GM19372 (cell line): ENCODE data around the gene ROBO2.

ENCODE experiments used
- ATAC-seq: cut with Tn5 transposase; IDR thresholded peaks from one replicate; pipeline ENCODE4 v1.9.1; 2021; ENCODE audit warnings: mild to moderate bottlenecking, low read depth, moderate library complexity; ENCODE audit not compliant: unreplicated experiment

Gene ROBO2

DNA sequence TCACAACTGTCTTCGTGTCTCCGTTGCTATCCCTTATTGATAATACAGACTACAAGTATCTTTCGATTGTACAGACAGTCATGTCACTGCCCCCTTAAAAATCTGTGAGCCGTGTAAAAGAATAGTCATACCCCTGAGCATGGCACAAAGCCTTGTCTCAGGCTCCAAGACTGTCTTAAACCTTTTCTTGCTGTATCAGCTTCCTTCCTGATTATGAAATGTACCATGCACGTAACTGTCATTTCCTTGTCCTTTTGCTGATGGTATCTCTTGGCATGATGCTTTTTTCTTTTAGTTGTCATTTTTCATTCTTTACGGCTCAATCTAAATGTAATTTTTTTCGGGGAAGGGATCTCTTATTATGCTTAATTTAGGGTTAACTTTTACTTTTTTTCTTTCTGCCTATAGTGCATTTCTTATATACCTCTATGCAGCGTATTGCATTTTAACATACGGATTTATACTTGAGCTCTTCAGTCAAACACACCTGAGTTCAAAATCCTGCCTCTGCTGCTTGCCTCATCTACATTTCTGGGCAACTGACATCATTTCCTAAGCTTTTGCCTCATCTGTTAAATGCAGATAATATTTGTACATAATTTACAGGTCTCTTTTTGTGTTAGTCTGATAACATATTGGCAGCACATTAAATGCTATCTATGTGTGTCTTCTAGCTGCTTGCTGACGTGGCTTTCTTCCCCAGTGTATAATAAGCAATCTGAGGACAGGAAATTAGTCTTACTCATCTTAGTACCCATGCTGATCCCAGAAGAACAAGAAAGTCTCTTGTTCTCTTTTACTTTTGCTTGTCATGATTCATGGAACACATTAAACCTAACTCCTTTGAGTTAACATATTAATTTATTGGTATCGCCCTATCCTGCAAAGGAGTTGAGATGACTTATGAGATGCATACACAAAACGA is 57.3 kb downstream of the ROBO2 start:
- ATAC-seq = no peak

DNA sequence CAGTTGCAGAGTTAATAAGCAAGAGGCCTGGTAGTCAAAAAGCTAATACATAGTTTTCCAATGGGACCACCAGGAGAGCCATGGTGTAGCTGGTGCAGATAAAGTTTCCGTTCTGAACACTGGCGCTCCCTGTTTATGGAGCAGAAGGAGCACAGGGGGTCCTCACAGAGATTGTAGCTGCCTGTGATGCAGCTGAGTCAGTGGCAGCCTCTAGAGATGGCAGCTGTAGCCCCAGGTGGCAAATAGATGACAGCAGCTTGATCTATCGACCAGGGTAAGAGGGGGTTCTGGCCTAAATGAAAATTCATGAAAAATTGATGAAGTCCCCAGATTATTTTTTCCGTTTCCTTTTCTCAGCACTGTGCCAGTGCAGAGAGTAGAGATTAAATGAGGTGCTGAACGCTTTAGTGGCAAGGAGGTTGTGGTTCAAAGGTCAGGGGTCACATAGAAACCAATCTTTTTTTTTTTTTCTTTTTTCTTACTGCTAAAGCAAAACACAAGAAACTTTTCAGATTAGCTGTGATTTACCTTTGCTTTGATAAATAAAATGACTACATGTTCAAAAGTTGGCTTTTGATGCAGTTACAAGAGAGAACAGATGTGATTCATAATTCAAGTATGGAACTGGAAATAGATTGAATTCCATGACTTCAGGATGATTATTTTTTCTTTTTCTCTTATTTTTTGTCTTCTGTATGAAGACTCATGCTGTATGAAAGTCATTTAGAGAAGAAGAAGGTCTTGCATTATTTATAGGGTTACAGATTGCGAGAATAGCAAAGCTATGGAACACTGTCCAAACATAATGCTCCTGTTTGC is 63.3 kb downstream of the ROBO2 start:
- no peak for ATAC-seq

DNA sequence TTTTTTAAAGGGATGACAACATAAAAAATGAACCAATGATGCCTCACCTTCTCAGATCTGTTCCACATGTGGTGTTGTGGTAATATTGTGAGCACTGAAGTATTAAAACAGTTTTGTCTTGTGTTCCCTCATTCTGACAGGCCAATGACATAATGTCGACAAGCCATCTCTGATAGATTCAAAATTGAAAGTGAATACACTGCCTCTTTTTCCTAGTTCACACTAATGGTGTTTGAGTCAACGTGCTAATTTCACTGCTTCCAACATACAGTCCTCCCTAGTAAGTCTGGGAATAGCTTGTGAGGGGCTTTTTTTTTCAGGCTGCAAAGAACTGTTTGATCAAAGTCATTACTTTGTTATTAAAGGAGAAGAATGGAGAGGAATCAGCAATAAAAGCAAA is 82.8 kb downstream of the ROBO2 start:
- ATAC-seq = no peak

- ATAC-seq = no peak
Measured at GRCh38 chr3:77125966-77126365, 86.1 kb downstream of the ROBO2 start.

GRCh38 chr3:77134769-77135168 is 94.9 kb downstream of the ROBO2 start:
- no peak for ATAC-seq

GRCh38 chr3:77137559-77137958 is 97.7 kb downstream of the ROBO2 start:
- ATAC-seq = no peak

DNA sequence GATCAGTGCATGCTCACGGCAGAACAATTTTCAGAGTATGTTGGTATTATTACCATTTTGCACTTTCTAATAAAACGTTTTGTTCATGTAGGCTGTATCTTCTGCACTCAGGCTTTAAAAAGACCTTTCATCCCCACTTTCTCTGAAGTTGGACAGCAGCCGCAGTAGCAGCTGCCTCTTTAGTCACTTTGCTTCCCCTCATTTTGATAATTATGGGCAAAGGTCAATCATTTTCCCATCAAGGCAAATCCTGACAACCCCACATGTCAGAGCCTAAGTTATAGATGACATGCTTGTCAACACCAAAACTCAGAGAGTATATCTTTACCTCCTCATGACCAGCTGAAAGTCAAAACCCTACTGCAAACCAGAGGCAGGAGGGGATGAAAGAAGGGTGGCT is 99.7 kb downstream of the ROBO2 start:
- ATAC-seq = no peak

- no peak for ATAC-seq
Measured at GRCh38 chr3:77141423-77141822, 101.5 kb downstream of the ROBO2 start.

DNA sequence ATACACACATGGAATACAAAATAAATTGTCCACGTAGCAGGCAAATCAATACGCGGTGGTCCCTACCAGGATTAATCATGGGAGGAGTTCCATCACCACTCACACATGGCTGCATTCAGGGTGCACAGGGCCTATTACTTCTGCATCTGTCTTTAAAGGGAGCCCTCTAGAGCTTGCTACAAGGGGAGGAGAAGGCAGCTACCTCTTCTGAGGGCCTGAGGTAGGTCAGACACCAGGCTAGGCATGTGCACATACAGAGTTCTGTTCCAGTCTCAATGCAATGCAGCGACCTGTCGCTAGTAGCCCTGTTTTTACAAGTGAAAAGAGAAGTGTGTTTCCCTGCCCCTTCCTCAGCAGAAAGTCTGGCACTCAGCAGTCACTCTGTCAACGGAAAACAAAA is 102.7 kb downstream of the ROBO2 start:
- ATAC-seq = no peak

DNA sequence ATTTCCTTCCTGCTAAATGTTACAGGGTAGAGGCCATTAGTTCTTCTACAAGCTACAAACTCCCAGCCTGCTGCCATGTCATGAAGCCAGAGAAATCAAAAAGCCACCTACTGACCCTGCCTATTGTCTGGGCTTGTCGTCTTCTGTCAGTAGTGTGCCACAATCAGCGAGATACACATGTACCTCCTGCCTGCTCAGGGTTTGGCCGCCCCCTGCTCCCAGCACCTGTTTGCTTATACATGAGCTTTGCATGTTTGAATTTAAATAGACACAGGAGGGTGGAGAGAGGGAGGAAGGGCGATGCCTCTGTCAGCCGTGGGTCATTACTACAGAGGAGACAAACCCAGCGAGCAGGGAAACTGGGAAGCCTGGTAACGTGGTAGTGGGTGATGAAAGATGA is 106.1 kb downstream of the ROBO2 start:
- ATAC-seq = no peak

DNA sequence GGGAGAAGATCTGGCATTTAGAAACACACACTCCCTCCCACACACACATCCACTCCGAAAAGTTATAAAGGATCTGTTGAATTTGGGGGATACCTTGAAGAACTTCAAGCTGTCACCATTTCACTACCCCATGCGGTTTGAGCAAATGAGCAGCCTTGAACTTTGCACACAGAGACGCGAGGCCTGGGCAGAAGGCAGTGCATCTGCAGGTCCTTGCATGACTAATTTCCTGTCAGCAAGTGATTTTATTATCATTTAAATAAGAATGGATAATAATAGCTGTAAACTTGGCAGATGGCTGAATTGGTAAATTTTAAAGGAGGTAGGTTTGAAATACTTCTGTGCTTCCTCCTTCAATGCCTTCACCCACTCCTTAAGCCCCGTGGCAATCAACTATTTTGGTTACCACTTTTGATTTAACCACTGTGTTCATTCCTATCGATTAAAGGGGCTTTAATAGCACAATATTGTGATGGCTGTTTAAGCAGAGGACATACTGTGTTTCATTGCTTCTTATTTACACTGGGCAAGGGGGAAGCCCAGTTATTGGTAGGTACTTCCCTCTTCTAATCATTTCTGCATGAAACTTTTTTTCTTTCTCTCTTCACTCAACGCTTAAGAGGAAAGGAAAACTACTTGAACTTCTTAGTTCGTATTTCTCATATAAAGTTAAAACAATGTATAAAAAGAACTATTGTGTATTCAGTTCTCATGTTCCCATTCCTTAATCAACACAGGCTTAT is 108.1 kb downstream of the ROBO2 start:
- no peak for ATAC-seq

GRCh38 chr3:77149382-77149781 is 109.5 kb downstream of the ROBO2 start:
- ATAC-seq = no peak

GRCh38 chr3:77150028-77150427 is 110.1 kb downstream of the ROBO2 start:
- no peak for ATAC-seq

GRCh38 chr3:77150759-77151158 is 110.9 kb downstream of the ROBO2 start:
- no peak for ATAC-seq

- no peak for ATAC-seq
Measured at GRCh38 chr3:77158730-77159581, 119.1 kb downstream of the ROBO2 start.

GRCh38 chr3:77160931-77161497 is 121.1 kb downstream of the ROBO2 start:
- ATAC-seq = no peak

- no peak for ATAC-seq
Measured at GRCh38 chr3:77169823-77170222, 129.9 kb downstream of the ROBO2 start.

- no peak for ATAC-seq
Measured at GRCh38 chr3:77171026-77171425, 131.1 kb downstream of the ROBO2 start.

- no peak for ATAC-seq
Measured at GRCh38 chr3:77179762-77180161, 139.9 kb downstream of the ROBO2 start.

DNA sequence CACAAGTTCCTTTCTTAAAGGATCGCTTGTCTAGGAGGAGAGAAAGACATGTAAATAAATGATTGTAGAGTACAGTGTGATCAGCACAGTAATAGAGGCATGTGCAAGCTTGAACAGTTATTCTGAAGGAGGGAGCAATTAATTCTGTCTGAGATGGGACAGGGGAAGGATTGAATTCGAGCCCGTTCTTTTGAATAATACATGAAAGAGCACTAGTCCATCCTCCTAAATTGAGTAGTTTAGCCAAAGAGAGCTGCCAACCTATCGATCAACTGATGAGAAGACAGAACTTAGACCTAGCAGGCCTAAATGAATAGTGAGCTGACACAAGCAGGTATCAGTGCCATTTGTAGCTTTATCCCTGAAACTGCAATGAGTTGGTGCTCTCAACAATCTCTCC is 142.4 kb downstream of the ROBO2 start:
- no peak for ATAC-seq
